Right lobe of liver (tissue), 4 donors: Measurements from ENCODE around the gene CD46.

Experiments used
- POLR2A ChIP-seq: fragments of 450-650 bp; IDR thresholded peaks from one replicate; pipeline ENCODE4 v1.6.1; 2017; ENCODE audit warnings: antibody characterized with exemption, mild to moderate bottlenecking
- TF ChIP-seq, protein P1 (sequence below), 4 donors: fragments of 200-600 bp in 3 of 4; fragments of 450-650 bp in 1 of 4; IDR thresholded peaks; one replicate each; pipeline versions ENCODE4 v1.5.1 to v1.8.0; 2016 to 2022; ENCODE audit warnings: antibody characterized with exemption in 4 of 4, mild to moderate bottlenecking in 2 of 4
- donor health status: DM: no; HTN: no; CAD: no.
- donor health status: DM: no; HTN: no; CAD: no.
- donor health status: DM: no; HTN: yes; CAD: no.

DNA sequence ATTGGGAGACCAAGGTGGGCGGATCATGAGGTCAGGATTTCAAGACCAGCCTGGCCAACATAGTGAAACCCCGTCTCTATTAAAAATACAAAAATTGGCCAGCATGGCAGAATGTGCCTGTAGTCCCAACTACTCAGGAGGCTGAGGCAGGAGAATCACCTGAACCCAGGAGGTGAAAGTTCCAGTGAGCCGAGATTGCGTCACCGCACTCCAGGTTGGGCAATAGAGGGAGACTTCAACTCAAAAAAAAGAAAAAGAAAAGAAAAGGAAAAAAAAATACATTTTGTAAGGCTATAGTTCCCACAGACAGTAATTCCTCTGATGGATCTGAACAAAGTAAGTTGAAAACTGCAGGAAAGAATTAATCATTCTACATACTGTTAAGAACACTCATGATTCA lies 48.1 kb upstream of the CD46 start:
- TF ChIP-seq, protein P1, sequence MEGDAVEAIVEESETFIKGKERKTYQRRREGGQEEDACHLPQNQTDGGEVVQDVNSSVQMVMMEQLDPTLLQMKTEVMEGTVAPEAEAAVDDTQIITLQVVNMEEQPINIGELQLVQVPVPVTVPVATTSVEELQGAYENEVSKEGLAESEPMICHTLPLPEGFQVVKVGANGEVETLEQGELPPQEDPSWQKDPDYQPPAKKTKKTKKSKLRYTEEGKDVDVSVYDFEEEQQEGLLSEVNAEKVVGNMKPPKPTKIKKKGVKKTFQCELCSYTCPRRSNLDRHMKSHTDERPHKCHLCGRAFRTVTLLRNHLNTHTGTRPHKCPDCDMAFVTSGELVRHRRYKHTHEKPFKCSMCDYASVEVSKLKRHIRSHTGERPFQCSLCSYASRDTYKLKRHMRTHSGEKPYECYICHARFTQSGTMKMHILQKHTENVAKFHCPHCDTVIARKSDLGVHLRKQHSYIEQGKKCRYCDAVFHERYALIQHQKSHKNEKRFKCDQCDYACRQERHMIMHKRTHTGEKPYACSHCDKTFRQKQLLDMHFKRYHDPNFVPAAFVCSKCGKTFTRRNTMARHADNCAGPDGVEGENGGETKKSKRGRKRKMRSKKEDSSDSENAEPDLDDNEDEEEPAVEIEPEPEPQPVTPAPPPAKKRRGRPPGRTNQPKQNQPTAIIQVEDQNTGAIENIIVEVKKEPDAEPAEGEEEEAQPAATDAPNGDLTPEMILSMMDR (IDR thresholded peaks at IDR 0.05), result no peak
- TF ChIP-seq POLR2A, result no peak
